Aorta (tissue), 5 donors: Measurements from ENCODE around the gene DYRK2. TPM values are rescaled to one million over a fixed set of nuclear protein-coding genes. Genes with fewer than 3 reads are reported as not detected.

Source experiments
- ATAC-seq: fragments of 200-7000 bp; cut with Tn5 transposase; one replicate; pipeline ENCODE4 v1.9.1; 2022; ENCODE audit warnings: moderate library complexity; ENCODE audit not compliant: low FRiP score
- DNase-seq, 2 donors: peaks; one replicate each; pipeline ENCODE4 v3.0.0-alpha.2; 2020
- H3K27ac ChIP-seq, 2 donors: one replicate each; pipeline ENCODE4 v1.5.1; 2013; ENCODE audit warnings: low read length in 2 of 2, mild to moderate bottlenecking in 2 of 2, moderate library complexity in 2 of 2, control low read depth in 1 of 2, inconsistent platforms in 1 of 2, low read depth in 1 of 2
- H3K27me3 ChIP-seq, 2 donors: one replicate each; pipeline ENCODE4 v1.6.1; 2013; ENCODE audit warnings: control low read depth in 1 of 2, low read length in 1 of 2, mild to moderate bottlenecking in 1 of 2, moderate library complexity in 1 of 2; ENCODE audit not compliant: insufficient read depth in 2 of 2, control insufficient read depth in 1 of 2
- H3K36me3 ChIP-seq, 2 donors: one replicate each; pipeline ENCODE4 v1.6.1; 2013; ENCODE audit warnings: control low read depth in 1 of 2, low read length in 1 of 2, mild to moderate bottlenecking in 1 of 2; ENCODE audit not compliant: insufficient read depth in 2 of 2, control insufficient read depth in 1 of 2
- H3K4me1 ChIP-seq, 2 donors: one replicate each; pipeline ENCODE4 v1.6.1; 2013; ENCODE audit warnings: low read length in 2 of 2, control low read depth in 1 of 2, mild to moderate bottlenecking in 1 of 2, moderate library complexity in 1 of 2; ENCODE audit not compliant: insufficient read depth in 2 of 2, control insufficient read depth in 1 of 2
- H3K4me3 ChIP-seq, 2 donors: one replicate each; pipeline ENCODE4 v1.5.1; 2013; ENCODE audit warnings: low read length in 2 of 2, control low read depth in 1 of 2, mild to moderate bottlenecking in 1 of 2
- H3K9me3 ChIP-seq: one replicate; pipeline ENCODE4 v1.6.1; 2013; ENCODE audit warnings: mild to moderate bottlenecking, low read length; ENCODE audit not compliant: control insufficient read depth
- WGBS, 2 donors: extraction: QIAGEN DNeasy Blood & Tissue Kit; methylation state at CpG; one replicate each; pipeline ENCODE4 v1.1.7; 2013; 5-methylcytosine and 5-hydroxymethylcytosine counted together
- intact Hi-C, 2 donors: fragments of 100-400 bp; cut with DNase I; formaldehyde crosslinking; loops; one replicate each; pipeline versions ENCODE4 v1.14.2 to v1.15.0; 2022
- polyA plus RNA-seq, 2 donors: library from polyadenylated mRNA; stranded (reverse); fragments of 200-250 nt; gene quantifications; one replicate each; pipeline ENCODE4 v1.2.3, GENCODE V29; 2013
- total RNA-seq, 2 donors: library from RNA; stranded (reverse); fragmentation: NEBNext Ultra II Directional; extraction: Animal tissue kit (Norgen Biotek cat#: 25700); gene quantifications; one replicate each; pipeline ENCODE4 v1.2.1, GENCODE V29; 2021
- donor health status: healthy with polysubstance abuse.
- donor health status: Bipolar disorder and iron deficiency.
- donor health status: DM: no; HTN: no; CAD: no.
- donor health status: DM: no; HTN: no; CAD: no.
- donor health status: DM: yes; HTN: yes; CAD: no.

The DYRK2 gene
- total and polyA plus RNA-seq, 4 donors, result 6.4 to 42.5 (median 17.3) TPM

GRCh38 chr12:67621926-67622325 lies 26.6 kb upstream of the DYRK2 start:
- DNase-seq, result no peak
- Histone ChIP-seq H3K27me3 (no peaks in the 10 kb centered on the region), H3K4me3 (no peak overlapping the region), H3K27ac (no peak overlapping the region), H3K4me1 (no peaks in the 10 kb centered on the region), H3K36me3 (no peaks in the 10 kb centered on the region), H3K9me3 (no peaks in the 10 kb centered on the region)
- 94 to 99% methylated on average over 4 of the region's 4 CpGs for WGBS, 2 donors
- intact Hi-C loops, result no loop called here
- ATAC-seq, result no peak

DNA sequence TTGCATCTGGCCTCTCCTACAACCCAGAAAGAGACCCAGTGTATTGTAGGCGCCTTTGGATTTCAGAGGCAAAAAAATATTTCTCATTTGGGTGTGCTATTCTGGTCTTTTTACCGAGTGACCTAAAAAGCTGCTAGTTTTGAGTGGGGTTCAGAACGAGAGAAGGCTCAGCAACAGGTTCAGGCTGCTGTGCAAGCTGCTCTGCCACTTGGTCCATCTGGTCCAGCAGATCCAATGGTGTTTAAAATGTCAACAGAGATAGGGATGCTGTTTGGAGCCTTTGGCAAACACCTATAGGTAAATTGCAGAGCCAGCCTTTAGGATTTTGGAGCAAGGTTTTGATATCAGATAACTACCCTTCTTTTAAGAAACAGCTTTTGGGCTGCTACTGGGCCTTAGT lies 25.3 kb upstream of the DYRK2 start:
- DNase-seq, result no peak
- intact Hi-C loops, result no loop called here
- WGBS, 2 donors, result 91 to 94% methylated on average over 3 of the region's 3 CpGs

DNA sequence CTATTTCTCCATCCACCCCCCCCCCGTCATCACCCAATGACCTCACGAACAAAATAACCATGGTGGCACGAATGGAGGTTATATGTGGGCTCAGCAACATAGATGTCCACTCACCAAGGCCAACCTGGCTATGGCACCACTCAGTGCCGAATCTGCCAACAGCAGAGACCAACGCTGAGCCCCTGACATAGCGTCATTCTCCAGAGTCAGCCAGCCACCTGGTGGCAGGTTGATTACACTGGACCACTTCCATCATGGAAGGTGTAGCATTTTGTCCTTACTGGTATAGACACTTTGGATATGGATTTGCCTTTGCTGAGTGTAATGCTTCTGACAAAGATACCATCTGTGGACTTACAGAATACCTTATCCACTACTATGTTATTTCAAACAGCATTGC lies 24.2 kb upstream of the DYRK2 start:
- Histone ChIP-seq H3K27ac (no peak overlapping the region), H3K4me3 (no peak overlapping the region), H3K4me1 (peaks cover 0 to 1% of the 10 kb centered on the region in 2 donors), H3K36me3 (no peaks in the 10 kb centered on the region), H3K27me3 (no peaks in the 10 kb centered on the region), H3K9me3 (no peaks in the 10 kb centered on the region)
- ATAC-seq (no peak), DNase-seq (no peak)
- 97% methylated on average over 6 of the region's 6 CpGs for WGBS, 2 donors
- intact Hi-C loops, result no loop called here

More for the DNA sequence above, 25.3 kb upstream of the DYRK2 start:
- Histone ChIP-seq H3K4me1 (peaks cover 0 to 1% of the 10 kb centered on the region in 2 donors), H3K36me3 (no peaks in the 10 kb centered on the region), H3K4me3 (no peak overlapping the region), H3K27ac (no peak overlapping the region), H3K9me3 (no peaks in the 10 kb centered on the region), H3K27me3 (no peaks in the 10 kb centered on the region)
- no peak for ATAC-seq

DNA sequence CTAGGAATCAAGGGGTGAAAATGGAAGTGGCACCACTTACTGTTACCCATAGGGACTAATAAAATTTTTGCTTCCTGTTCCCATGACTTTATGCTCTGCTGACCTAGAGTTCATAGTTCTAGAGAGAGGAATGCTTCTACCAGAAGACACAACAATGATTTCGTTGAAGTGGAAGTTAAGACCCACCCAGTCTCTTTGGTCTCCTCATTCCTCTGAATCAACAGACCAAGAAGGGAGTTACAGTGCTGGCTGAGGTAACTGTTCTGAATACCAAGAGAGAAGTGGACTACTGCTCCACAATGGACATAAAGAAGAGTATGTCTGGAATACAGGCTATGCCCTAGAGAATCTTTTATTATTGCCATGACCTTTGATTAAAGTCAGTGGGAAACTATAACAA lies 23.5 kb upstream of the DYRK2 start:
- Histone ChIP-seq H3K27ac (no peak overlapping the region), H3K27me3 (no peaks in the 10 kb centered on the region), H3K36me3 (no peaks in the 10 kb centered on the region), H3K4me1 (peaks cover 0 to 1% of the 10 kb centered on the region in 2 donors), H3K9me3 (no peaks in the 10 kb centered on the region), H3K4me3 (no peak overlapping the region)
- ATAC-seq (no peak), DNase-seq (no peak)
- WGBS, 2 donors, result 76 to 85% methylated on average over 1 of the region's 1 CpG
- intact Hi-C loops, result no loop called here

GRCh38 chr12:67626156-67626555 lies 22.4 kb upstream of the DYRK2 start:
- intact Hi-C loops, result no loop called here
- ATAC-seq (no peak), DNase-seq (no peak)
- Histone ChIP-seq H3K36me3 (no peaks in the 10 kb centered on the region), H3K4me3 (no peak overlapping the region), H3K27me3 (no peaks in the 10 kb centered on the region), H3K9me3 (no peaks in the 10 kb centered on the region), H3K27ac (no peak overlapping the region), H3K4me1 (peaks cover 0 to 1% of the 10 kb centered on the region in 2 donors)
- 88 to 93% methylated on average over 2 of the region's 2 CpGs for WGBS, 2 donors

DNA sequence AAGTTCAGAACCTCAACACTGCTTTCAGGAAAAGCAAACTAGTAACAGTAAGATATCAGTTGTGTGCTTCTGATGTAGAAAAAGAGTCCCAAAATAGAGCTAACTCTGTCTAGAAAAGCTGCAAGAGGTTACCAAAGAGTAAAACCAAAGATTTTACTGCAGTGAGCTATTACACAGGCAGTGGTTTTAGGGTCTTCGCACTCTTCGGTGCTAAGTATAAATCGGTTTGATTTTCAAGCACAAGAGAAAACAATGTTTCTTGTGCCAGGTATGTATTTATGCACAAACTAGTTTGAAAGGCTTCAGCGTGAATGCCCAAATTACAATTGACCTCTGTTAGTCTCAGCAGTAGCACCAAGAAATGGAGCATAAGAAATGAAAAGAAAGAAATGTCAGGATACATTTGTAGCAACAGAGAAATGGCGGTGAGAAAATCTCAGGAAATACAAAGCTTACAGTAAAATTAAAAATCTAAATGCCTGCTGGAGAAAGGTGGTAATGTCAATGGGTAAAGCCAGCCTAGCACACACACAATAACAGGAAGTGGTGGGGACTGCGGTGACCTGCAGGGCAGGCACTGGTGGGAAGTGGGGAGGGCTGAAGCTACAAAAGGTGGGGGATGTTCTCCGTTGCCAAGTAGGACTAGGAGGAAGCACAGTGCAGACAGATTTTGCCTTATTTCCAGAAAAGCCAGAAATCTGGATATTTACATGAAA lies 18.0 kb upstream of the DYRK2 start:
- WGBS, 2 donors, result 62 to 69% methylated on average over 7 of the region's 7 CpGs
- peak; percentile 54 for ATAC-seq
- peak in 1 of 2 donors; percentile 77 for DNase-seq

GRCh38 chr12:67632005-67632404 lies 16.5 kb upstream of the DYRK2 start:
- ATAC-seq, result no peak
- Histone ChIP-seq H3K36me3 (no peaks in the 10 kb centered on the region), H3K27me3 (no peaks in the 10 kb centered on the region), H3K27ac (no peak overlapping the region), H3K4me1 (peaks cover 0 to 4% of the 10 kb centered on the region in 2 donors), H3K4me3 (no peak overlapping the region), H3K9me3 (no peaks in the 10 kb centered on the region)
- DNase-seq, result no peak
- WGBS, 2 donors, result 60 to 70% methylated on average over 3 of the region's 3 CpGs
- intact Hi-C loops, result no loop called here

More for the DNA sequence above, 18.0 kb upstream of the DYRK2 start:
- Histone ChIP-seq H3K27me3 (no peaks in the 10 kb centered on the region), H3K27ac (no peak overlapping the region), H3K36me3 (no peaks in the 10 kb centered on the region), H3K4me3 (no peak overlapping the region), H3K4me1 (peaks cover 0 to 4% of the 10 kb centered on the region in 2 donors), H3K9me3 (no peaks in the 10 kb centered on the region)
- intact Hi-C loops, result no loop called here

DNA sequence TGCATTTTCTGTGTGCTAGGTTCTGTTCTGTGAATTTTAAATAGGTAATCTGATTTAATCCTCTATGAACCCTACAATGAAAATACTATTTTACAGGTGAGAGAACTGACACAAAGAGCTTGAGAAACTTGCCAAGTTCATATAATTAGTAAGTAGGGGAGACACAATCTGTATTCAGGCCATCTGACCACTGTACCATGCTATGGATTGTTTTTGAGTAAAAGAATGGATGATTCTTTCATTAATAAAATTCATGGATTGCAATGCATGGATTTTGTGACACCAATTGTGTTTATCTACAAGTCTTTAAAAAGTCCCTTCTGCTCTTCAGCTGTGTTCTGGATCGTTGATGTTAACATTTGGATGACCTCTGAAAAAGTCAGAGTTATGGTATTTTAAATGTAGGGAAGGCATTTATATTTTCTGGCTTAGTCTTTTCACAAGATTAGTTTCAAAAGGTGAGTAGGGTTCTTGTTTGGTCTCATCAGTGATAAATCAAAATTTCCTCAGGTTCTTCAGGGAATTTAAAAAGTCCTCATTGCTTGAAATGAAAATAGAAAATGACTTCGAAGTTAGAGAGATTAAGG lies 15.4 kb upstream of the DYRK2 start:
- H3K36me3 ChIP-seq, result no peaks in the 10 kb centered on the region
- intact Hi-C loops, result no loop called here
- ATAC-seq (no peak), DNase-seq (no peak)
- no peak overlapping the region for H3K4me3 ChIP-seq
- no peaks in the 10 kb centered on the region for H3K9me3 ChIP-seq
- H3K4me1 ChIP-seq, result peaks cover 0 to 4% of the 10 kb centered on the region in 2 donors
- H3K27me3 ChIP-seq, result no peaks in the 10 kb centered on the region
- H3K27ac ChIP-seq, result no peak overlapping the region
- 66 to 70% methylated on average over 2 of the region's 2 CpGs for WGBS, 2 donors

GRCh38 chr12:67633708-67634107 lies 14.8 kb upstream of the DYRK2 start:
- no peak overlapping the region for H3K27ac ChIP-seq
- H3K27me3 ChIP-seq, result no peaks in the 10 kb centered on the region
- H3K4me1 ChIP-seq, result peaks cover 0 to 3% of the 10 kb centered on the region in 2 donors
- intact Hi-C loops, result no loop called here
- H3K9me3 ChIP-seq, result no peaks in the 10 kb centered on the region
- no peak for ATAC-seq
- H3K4me3 ChIP-seq, result no peak overlapping the region
- WGBS, 2 donors, result 4 to 6% methylated on average over 2 of the region's 2 CpGs
- DNase-seq, result peak in 1 of 2 donors; percentile 83
- no peaks in the 10 kb centered on the region for H3K36me3 ChIP-seq
